Measurements from ENCODE around the gene PCF11.

GRCh38 chr11:83166193-83166866 is 9.4 kb downstream of the PCF11 start:
- TF ChIP-seq CTCF (IDR thresholded peaks at IDR 0.05) (no peak), POLR2AphosphoS5 (IDR thresholded peaks at IDR 0.05) (peak; percentile 25)
